ENCODE data around the gene RASGRF2.
"Not testable (repeated sequence)": the region's sequence is repeated elsewhere in the genome, so short reads cannot be mapped to it uniquely, and the experiment has no call there.

RASGRF2 gene

GRCh38 chr5:81045389-81045807 lies 85.2 kb downstream of the RASGRF2 start:
- H4K20me1 ChIP-seq (ENCODE audit: insufficient read depth, low read length, poor library complexity, severe bottlenecking), result no peaks in the 10 kb centered on the region
- no peak for TF ChIP-seq CTCF (conservative IDR thresholded peaks at IDR 0.05; ENCODE audit: low read length)
- TF ChIP-seq EZH2phosphoT487 (IDR thresholded peaks at IDR 0.05; ENCODE audit: borderline replicate concordance), result no peak
- no peaks in the 10 kb centered on the region for H3K9me2 ChIP-seq (replicated peaks; ENCODE audit: low read depth, low read length)
- no peaks in the 10 kb centered on the region for H3K9me3 ChIP-seq (ENCODE audit: insufficient read depth, low read depth, low read length)
- no peak overlapping the region for H2AFZ ChIP-seq (ENCODE audit: low read length)
- H3K27me3 ChIP-seq (ENCODE audit: insufficient read depth, low read length, poor library complexity, severe bottlenecking), result no peaks in the 10 kb centered on the region
- H3K4me1 ChIP-seq (ENCODE audit: insufficient read depth, low read length, poor library complexity, severe bottlenecking), result no peaks in the 10 kb centered on the region
- no peak overlapping the region for H3K9ac ChIP-seq (ENCODE audit: low read depth, low read length, poor library complexity, severe bottlenecking)
- no peaks in the 10 kb centered on the region for H3K79me2 ChIP-seq (ENCODE audit: insufficient read depth, low read length)
- H3K4me2 ChIP-seq (ENCODE audit: low read depth, low read length, poor library complexity, severe bottlenecking), result no peak overlapping the region
- H3F3A ChIP-seq (ENCODE audit: low read depth), result no peaks in the 10 kb centered on the region
- no peaks in the 10 kb centered on the region for H3K36me3 ChIP-seq (ENCODE audit: insufficient read depth, low read length)
- H3K4me3 ChIP-seq (ENCODE audit: low read length, poor library complexity, severe bottlenecking), result no peak overlapping the region

GRCh38 chr5:81046041-81046440 lies 85.9 kb downstream of the RASGRF2 start:
- H3K27me3 ChIP-seq (ENCODE audit: insufficient read depth, low read length, poor library complexity, severe bottlenecking), result no peaks in the 10 kb centered on the region
- no peak overlapping the region for H3K9ac ChIP-seq (ENCODE audit: low read depth, low read length, poor library complexity, severe bottlenecking)
- H3K36me3 ChIP-seq (ENCODE audit: insufficient read depth, low read length), result no peaks in the 10 kb centered on the region
- H3K4me3 ChIP-seq (ENCODE audit: low read length, poor library complexity, severe bottlenecking), result no peak overlapping the region
- H3K4me1 ChIP-seq (ENCODE audit: insufficient read depth, low read length, poor library complexity, severe bottlenecking), result no peaks in the 10 kb centered on the region
- H2AFZ ChIP-seq (ENCODE audit: low read length), result no peak overlapping the region
- no peak for TF ChIP-seq EZH2phosphoT487 (IDR thresholded peaks at IDR 0.05; ENCODE audit: borderline replicate concordance)
- no peak for TF ChIP-seq CTCF (conservative IDR thresholded peaks at IDR 0.05; ENCODE audit: low read length)
- no peaks in the 10 kb centered on the region for H3K9me3 ChIP-seq (ENCODE audit: insufficient read depth, low read depth, low read length)
- no peaks in the 10 kb centered on the region for H4K20me1 ChIP-seq (ENCODE audit: insufficient read depth, low read length, poor library complexity, severe bottlenecking)
- no peaks in the 10 kb centered on the region for H3K9me2 ChIP-seq (replicated peaks; ENCODE audit: low read depth, low read length)
- H3K4me2 ChIP-seq (ENCODE audit: low read depth, low read length, poor library complexity, severe bottlenecking), result no peak overlapping the region
- H3K79me2 ChIP-seq (ENCODE audit: insufficient read depth, low read length), result no peaks in the 10 kb centered on the region
- H3F3A ChIP-seq (ENCODE audit: low read depth), result no peaks in the 10 kb centered on the region

GRCh38 chr5:81052325-81052724 lies 92.2 kb downstream of the RASGRF2 start:
- H3K9me2 ChIP-seq (replicated peaks; ENCODE audit: low read depth, low read length), result no peaks in the 10 kb centered on the region
- H4K20me1 ChIP-seq (ENCODE audit: insufficient read depth, low read length, poor library complexity, severe bottlenecking), result no peaks in the 10 kb centered on the region
- no peaks in the 10 kb centered on the region for H3K27me3 ChIP-seq (ENCODE audit: insufficient read depth, low read length, poor library complexity, severe bottlenecking)
- H3K4me2 ChIP-seq (ENCODE audit: low read depth, low read length, poor library complexity, severe bottlenecking), result no peak overlapping the region
- no peaks in the 10 kb centered on the region; the same call in 1 of the 2 replicates for H3K9me3 ChIP-seq (ENCODE audit: insufficient read depth, low read depth, low read length)
- no peak overlapping the region for H3K4me3 ChIP-seq (ENCODE audit: low read length, poor library complexity, severe bottlenecking)
- no peaks in the 10 kb centered on the region for H3K4me1 ChIP-seq (ENCODE audit: insufficient read depth, low read length, poor library complexity, severe bottlenecking)
- H3K36me3 ChIP-seq (ENCODE audit: insufficient read depth, low read length), result no peaks in the 10 kb centered on the region
- no peaks in the 10 kb centered on the region for H3F3A ChIP-seq (ENCODE audit: low read depth)
- H3K79me2 ChIP-seq (ENCODE audit: insufficient read depth, low read length), result no peaks in the 10 kb centered on the region
- no peak overlapping the region for H2AFZ ChIP-seq (ENCODE audit: low read length)
- TF ChIP-seq CTCF (conservative IDR thresholded peaks at IDR 0.05; ENCODE audit: low read length) (no peak), EZH2phosphoT487 (IDR thresholded peaks at IDR 0.05; ENCODE audit: borderline replicate concordance) (no peak)
- no peak overlapping the region for H3K9ac ChIP-seq (ENCODE audit: low read depth, low read length, poor library complexity, severe bottlenecking)

GRCh38 chr5:81053282-81053681 lies 93.1 kb downstream of the RASGRF2 start:
- not testable (repeated sequence) for H3K79me2 ChIP-seq (ENCODE audit: insufficient read depth, low read length); H3K9me3 ChIP-seq (ENCODE audit: insufficient read depth, low read depth, low read length); H3K9ac ChIP-seq (ENCODE audit: low read depth, low read length, poor library complexity, severe bottlenecking); H3K4me1 ChIP-seq (ENCODE audit: insufficient read depth, low read length, poor library complexity, severe bottlenecking); H3K4me2 ChIP-seq (ENCODE audit: low read depth, low read length, poor library complexity, severe bottlenecking); H3K36me3 ChIP-seq (ENCODE audit: insufficient read depth, low read length); H3K4me3 ChIP-seq (ENCODE audit: low read length, poor library complexity, severe bottlenecking); H3K27me3 ChIP-seq (ENCODE audit: insufficient read depth, low read length, poor library complexity, severe bottlenecking); H3K9me2 ChIP-seq (replicated peaks; ENCODE audit: low read depth, low read length); H4K20me1 ChIP-seq (ENCODE audit: insufficient read depth, low read length, poor library complexity, severe bottlenecking); H3F3A ChIP-seq (ENCODE audit: low read depth); H2AFZ ChIP-seq (ENCODE audit: low read length)

All from Loucy (cell line).